OCI-LY3 (cell line): ENCODE results near the gene DNAH10.

Experiments used
- CTCF ChIP-seq: fragments of 200-600, 300-600 bp; sonication (generic); IDR thresholded peaks from 2 replicates; pipeline ENCODE4 v1.5.1; 2014; ENCODE audit warnings: antibody characterized with exemption, low read length, low read depth
- EZH2phosphoT487 ChIP-seq: fragments of 200-600 bp; shearing (Covaris generic); IDR thresholded peaks from 2 replicates; pipeline ENCODE4 v1.6.1; 2018; ENCODE audit warnings: antibody characterized with exemption, mixed run types, low read depth

GRCh38 chr12:123807670-123808069, 45.6 kb downstream of the DNAH10 start:
- TF ChIP-seq CTCF (no peak), EZH2phosphoT487 (no peak)
